GM21529 (cell line): ENCODE measurements around the gene PAXX.

Experiments used
- ATAC-seq: cut with Tn5 transposase; IDR thresholded peaks from one replicate; pipeline ENCODE4 v1.9.1; 2021; ENCODE audit not compliant: unreplicated experiment

The PAXX gene

DNA sequence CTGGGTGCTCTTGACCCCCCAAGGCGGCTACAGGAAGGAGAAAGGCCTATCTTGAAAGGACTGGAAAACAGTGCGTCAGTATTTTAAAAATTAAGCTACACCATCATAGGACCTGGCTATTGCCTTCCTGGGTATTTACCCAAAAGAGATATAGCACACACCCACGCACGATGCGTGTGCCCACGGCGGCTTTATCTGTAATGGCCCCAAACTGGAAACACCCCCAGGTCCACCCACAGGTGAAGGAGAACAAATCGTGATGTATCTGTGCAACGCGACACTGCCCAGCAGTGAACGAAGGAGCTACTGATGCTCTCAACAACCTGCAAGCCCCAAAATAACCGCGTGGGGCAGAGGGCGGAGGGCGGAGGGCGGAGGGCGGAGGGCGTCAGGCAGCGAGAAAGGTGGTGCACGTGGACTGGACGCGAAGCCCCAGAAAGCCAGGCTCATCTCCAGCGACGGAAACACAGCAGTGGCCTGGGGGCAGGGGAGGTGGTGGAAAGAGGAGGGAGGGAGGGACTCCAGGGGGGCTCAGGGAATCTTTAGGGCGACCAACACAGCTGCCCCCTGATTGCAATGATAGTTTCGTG, 27.3 kb upstream of the PAXX start:
- ATAC-seq, result no peak

DNA sequence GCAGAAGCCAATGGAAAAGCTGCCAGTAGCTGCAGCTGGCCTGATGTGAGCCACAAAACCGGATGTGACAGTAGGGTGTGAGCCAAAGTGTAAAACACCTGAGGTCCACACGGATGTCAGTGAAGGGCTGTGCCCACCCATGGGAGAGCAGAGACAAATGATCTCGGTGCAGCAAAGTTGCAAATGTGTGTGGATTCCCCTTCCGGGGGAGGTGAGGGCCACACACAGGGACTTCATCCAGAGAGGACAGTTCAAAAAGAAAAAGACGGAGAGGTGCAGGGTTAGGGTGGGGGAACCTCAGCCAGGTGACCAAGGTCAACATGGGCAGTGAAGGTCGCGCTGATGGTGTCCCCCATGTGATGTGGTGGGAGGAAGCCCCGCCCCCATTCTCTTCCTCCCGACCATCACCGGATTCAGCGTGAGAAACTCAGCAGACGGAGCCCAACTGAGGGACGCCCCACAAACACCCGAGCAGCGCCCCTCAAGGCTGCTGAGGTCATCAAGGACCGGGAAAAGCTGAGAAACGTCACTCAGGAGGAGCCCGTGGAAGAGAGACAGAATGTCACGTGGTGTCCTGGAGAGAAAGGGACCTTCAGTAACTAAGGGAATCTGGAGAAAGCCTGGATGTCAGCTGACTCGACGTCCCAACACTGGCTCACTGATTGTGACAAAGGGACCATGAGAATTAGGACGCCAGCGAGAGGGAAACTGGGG, 26.3 kb upstream of the PAXX start:
- no peak for ATAC-seq

- no peak for ATAC-seq
These were observed 23.7 kb upstream of the PAXX start for GRCh38 chr9:136968333-136969127.

DNA sequence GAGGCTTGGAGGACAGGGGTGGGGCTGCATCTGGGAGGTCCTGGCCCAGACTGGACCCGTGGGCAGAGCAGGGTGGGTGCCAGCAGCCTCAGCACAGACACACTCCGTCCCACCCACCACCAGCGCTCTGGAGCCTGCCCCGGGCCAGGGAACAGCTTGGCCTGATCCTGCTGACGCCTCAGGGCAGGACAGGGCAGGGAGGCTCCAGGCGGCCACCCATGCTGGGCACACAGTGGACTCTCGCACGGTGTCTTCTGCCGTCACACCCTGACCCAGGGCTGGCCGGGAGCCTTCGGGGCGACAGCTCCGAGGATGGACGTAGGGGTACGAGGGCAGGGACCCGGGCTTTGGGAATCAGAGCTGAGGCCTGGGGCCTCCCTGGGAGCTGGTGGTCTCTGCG, 23.1 kb upstream of the PAXX start:
- no peak for ATAC-seq

GRCh38 chr9:136969774-136970173, 22.4 kb upstream of the PAXX start:
- no peak for ATAC-seq

GRCh38 chr9:136970361-136970760, 21.9 kb upstream of the PAXX start:
- no peak for ATAC-seq

DNA sequence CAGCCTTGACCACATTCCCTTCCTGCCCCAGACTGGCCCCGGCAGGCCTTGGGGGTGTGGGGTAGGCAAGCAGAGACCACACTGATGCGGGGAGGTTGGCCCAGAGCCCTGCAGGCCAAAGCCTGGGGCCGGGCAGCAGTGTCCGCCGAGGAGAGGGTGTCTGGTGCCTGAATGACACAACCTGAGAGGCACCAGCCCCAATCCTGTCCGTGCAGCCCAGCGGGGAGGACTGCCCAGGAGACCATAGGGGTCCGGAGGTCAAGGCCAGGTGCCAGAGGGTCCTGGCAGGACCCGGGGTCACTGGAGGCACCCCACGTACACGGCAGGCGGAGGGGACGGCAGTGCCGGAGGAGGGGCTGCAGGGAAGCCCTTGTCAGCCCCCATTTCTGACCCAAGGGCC, 20.5 kb upstream of the PAXX start:
- no peak for ATAC-seq

GRCh38 chr9:136972335-136972734, 19.9 kb upstream of the PAXX start:
- no peak for ATAC-seq

DNA sequence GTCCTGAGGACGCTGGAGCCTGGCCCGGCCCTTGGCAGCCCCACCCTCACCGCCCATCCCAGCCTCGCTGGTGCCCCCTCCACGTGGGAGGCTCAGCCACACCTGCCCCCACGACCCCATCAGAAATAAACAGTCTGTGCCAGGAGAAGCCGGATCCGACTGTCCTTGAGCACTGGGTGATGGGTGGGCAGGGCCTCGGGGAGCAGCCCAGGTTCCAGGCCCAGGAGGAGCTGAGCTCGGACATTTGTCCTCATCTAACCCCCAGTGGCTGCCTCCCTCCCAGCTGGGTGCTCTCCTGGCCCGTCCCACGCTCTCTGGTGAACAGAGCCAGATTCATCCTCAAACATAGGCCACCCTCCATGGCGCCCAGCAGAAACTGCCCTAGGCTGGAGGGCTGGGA, 19.5 kb upstream of the PAXX start:
- ATAC-seq, result no peak

GRCh38 chr9:136973618-136974617, 18.3 kb upstream of the PAXX start:
- no peak for ATAC-seq

GRCh38 chr9:136974817-136975535, 17.2 kb upstream of the PAXX start:
- no peak for ATAC-seq

DNA sequence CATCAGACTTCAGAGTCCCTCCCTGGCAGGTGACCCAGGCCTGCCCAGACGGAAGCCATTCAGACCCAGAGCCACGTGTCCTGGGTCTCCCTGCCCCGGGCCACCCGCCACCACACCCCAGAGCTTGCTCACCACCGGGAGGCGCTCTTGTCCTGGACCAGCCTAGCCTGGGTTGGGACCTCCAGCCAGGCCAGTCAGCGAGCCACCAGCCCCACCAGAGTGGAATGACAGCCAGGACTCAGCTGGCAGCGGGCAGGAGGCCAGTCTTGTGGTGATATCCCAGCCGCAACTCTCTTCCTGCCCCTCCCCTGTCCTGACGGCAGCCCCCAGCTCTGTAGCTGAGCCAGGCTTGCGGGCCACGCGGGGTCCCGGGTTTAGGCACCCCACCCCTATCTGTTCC, 16.6 kb upstream of the PAXX start:
- no peak for ATAC-seq

- ATAC-seq, result no peak
These were observed 15.0 kb upstream of the PAXX start, which contains the start of gene PTGDS for GRCh38 chr9:136977223-136977622. Gene PTGDS (plus strand): TSS chr9:136977504. CDS start chr9:136977579, 75 bp downstream.

DNA sequence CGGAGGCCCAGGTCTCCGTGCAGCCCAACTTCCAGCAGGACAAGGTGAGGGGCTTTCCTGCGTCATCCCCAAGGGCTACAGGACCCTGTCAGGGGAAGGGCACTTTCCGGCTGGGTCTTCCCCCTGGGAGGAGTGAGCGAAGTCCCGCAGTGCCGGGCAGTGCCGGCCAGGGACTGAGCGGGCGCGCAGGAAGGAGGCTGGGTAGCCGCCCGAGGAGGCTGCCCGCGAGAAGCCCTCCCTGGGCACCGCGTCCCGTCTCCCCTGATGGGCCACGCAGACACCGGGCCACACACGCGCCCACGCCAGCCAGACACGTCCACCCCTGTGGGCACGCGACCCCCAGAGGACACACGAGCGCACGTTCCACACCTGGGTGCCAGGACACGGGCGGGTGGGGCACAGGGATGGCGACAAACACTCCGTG, 14.6 kb upstream of the PAXX start:
- ATAC-seq, result no peak

DNA sequence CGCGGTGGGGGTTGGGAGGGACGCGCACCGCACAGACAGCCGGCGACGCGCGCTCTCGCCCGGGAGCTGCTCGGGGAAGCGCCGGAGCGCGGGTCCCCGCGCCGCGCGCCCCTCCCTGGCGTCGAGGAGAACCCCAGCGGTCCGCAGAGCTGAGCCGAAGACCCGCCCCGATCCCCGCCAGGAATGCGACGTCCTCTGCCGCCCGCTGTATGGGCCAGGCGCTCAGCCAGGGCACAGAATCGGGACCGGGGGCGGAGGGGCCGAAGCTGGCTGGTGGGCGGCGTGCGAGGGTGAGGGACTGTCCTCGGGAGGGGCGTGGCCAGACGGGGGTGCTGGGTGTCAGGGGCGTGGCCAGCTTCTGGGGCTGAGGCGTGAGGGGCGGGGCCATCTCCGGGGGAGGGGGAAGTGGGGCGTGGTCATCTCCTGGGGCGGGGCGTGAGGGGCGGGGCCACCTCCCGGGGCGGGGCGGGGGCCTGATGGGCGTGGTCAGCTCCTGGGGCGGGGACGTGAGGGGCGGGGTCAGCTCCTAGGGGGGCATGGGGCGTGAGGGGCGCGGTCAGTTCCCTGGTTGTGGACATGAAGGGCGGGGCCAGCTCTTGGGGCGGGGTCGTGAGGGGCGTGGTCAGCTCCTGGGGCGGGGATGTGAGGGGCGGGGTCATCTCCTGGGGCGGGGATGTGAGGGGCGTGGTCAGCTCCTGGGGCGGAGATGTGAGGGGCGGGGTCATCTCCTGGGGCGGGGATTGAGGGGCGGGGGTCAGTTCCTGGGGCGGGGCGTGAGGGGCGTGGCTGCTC, 14.0 kb upstream of the PAXX start:
- ATAC-seq, result no peak

DNA sequence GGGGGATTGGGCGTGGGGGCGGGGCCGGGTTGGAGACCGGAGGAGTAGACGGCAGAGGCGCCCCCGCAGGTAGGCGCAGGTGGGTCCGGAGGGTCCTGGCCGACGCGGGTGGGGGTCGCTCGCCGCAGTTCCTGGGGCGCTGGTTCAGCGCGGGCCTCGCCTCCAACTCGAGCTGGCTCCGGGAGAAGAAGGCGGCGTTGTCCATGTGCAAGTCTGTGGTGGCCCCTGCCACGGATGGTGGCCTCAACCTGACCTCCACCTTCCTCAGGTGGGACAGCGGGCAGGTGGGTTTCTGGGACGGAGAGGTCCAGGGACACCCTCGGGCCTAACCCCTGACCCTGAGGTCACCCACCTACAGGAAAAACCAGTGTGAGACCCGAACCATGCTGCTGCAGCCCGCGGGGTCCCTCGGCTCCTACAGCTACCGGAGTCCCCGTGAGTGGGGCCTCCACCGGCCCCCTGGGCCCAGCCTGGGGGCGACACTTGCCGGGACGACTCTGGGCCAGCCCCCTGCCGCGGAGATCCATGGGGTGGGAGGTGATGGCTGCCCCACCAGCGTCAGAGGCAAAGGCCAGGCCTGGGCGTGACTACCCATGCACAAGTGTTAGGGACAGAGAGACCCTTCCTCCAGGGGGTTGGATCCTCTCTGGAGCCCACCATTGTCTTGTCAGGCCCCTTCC, 13.2 kb upstream of the PAXX start:
- no peak for ATAC-seq

GRCh38 chr9:136979769-136980587, 12.2 kb upstream of the PAXX start:
- ATAC-seq, result no peak
